K562 (cell line): ENCODE data around the gene FAM227B. TPM values are rescaled to one million over a fixed set of nuclear protein-coding genes. Genes with fewer than 3 reads are reported as not detected.

Experiments used
- ATAC-seq: fragments of 200-7000 bp; cut with Tn5 transposase; 3 replicates; pipeline ENCODE4 v1.9.1; 2020; ENCODE audit warnings: moderate library complexity
- BruUV-seq: library from RNA; stranded (reverse); fragments of 400-500 nt; replicated peaks from 2 replicates; lab custom pipeline; 2021; lab: Mats Ljungman, UMichigan
- CTCF ChIA-PET: fragments of 300-600 bp; formaldehyde crosslinking; extraction: SDS; loops from one replicate; lab custom pipeline; 2021; ENCODE audit warnings: low intra/inter-chr PET ratio; lab: Yijun Ruan, JAX
- POLR2A ChIA-PET: fragments of 300-600, 350-650 bp; sonication (Branson Sonifier 250); formaldehyde crosslinking; extraction: SDS; loops from one replicate; lab custom pipeline; 2021; ENCODE audit warnings: antibody characterized with exemption, inconsistent platforms; lab: Yijun Ruan, JAX
- DNase-seq, 4 experiments: peaks; one replicate each; pipeline versions ENCODE4 v3.0.0 to v3.0.0-alpha.2; 2011 to 2018; ENCODE audit warnings: low spot score in 3 of 4, mixed read lengths in 3 of 4; ENCODE audit errors: extremely low read depth in 1 of 4
- FAIRE-seq: peaks from 2 replicates; lab custom pipeline; 2011; peaks lifted over from hg19 to GRCh38; lab: Jason Lieb, UNC
- H2AFZ ChIP-seq: 2 replicates; pipeline ENCODE4 v1.6.0; 2011; ENCODE audit warnings: low read depth, low read length, control low read depth, inconsistent platforms
- H3K27ac ChIP-seq: fragments of 200-600 bp; 3 replicates; pipeline ENCODE4 v1.8.0; 2011; ENCODE audit warnings: low read depth, mild to moderate bottlenecking, control low read depth, inconsistent platforms, low read length, moderate library complexity, mixed read lengths; ENCODE audit errors: extremely low read depth
- H3K27me3 ChIP-seq, 2 experiments: fragments of 300-600 bp in 1 of 2; 2 replicates in 1 of 2; 3 replicates in 1 of 2; pipeline versions ENCODE4 v1.6.0 to v1.8.0; 2011; ENCODE audit warnings: inconsistent platforms in 2 of 2, low read length in 2 of 2, mild to moderate bottlenecking in 1 of 2, mixed read lengths in 1 of 2, moderate library complexity in 1 of 2; ENCODE audit not compliant: control insufficient read depth in 2 of 2, insufficient read depth in 2 of 2
- H3K36me3 ChIP-seq: fragments of 300-600 bp; 3 replicates; pipeline ENCODE4 v1.8.0; 2011; ENCODE audit warnings: mild to moderate bottlenecking, low read length, inconsistent platforms; ENCODE audit not compliant: control insufficient read depth, insufficient read depth
- H3K4me1 ChIP-seq, 2 experiments: fragments of 200-600 bp in 1 of 2; replicated peaks in 1 of 2; 2 replicates in 1 of 2; 3 replicates in 1 of 2; pipeline versions ENCODE4 v1.5.1 to v1.8.0; 2011; ENCODE audit warnings: inconsistent platforms in 2 of 2, low read length in 2 of 2, mild to moderate bottlenecking in 1 of 2, mixed read lengths in 1 of 2, moderate library complexity in 1 of 2; ENCODE audit not compliant: control insufficient read depth in 2 of 2, insufficient read depth in 2 of 2
- H3K4me2 ChIP-seq: 2 replicates; pipeline ENCODE4 v1.6.1; 2011; ENCODE audit warnings: low read length, control low read depth, inconsistent platforms, mixed read lengths; ENCODE audit not compliant: insufficient read depth
- H3K4me3 ChIP-seq: fragments of 200-600 bp; sonication (generic), shearing (Covaris generic); 2 replicates; pipeline ENCODE4 v1.5.1; 2016; ENCODE audit warnings: control low read depth, inconsistent platforms
- H3K79me2 ChIP-seq: fragments of 200-600 bp; 3 replicates; pipeline ENCODE4 v1.8.0; 2011; ENCODE audit warnings: low read length, inconsistent platforms; ENCODE audit not compliant: control insufficient read depth, insufficient read depth
- H3K9ac ChIP-seq, 2 experiments: 2 replicates each; pipeline versions ENCODE4 v1.6.0 to v1.6.1; 2011; ENCODE audit warnings: low read depth in 2 of 2, low read length in 2 of 2, control low read depth in 1 of 2, inconsistent platforms in 1 of 2, mild to moderate bottlenecking in 1 of 2, mixed read lengths in 1 of 2; ENCODE audit not compliant: insufficient read depth in 1 of 2
- H3K9me1 ChIP-seq: one replicate; pipeline ENCODE4 v1.6.0; 2011; ENCODE audit warnings: inconsistent platforms, mild to moderate bottlenecking, low read length, moderate library complexity; ENCODE audit not compliant: control insufficient read depth, insufficient read depth
- H3K9me3 ChIP-seq: replicated peaks from 2 replicates; pipeline ENCODE4 v1.5.1; 2011; ENCODE audit warnings: low read depth, low read length, inconsistent platforms; ENCODE audit not compliant: control insufficient read depth, insufficient read depth
- H4K20me1 ChIP-seq: replicated peaks from 2 replicates; pipeline ENCODE4 v1.6.1; 2011; ENCODE audit warnings: low read length, inconsistent platforms, mixed read lengths; ENCODE audit not compliant: control insufficient read depth, insufficient read depth
- ARID1B ChIP-seq: fragments of 450-650 bp; IDR thresholded peaks from 2 replicates; pipeline ENCODE4 v1.6.1; 2016; ENCODE audit warnings: antibody characterized with exemption, mild to moderate bottlenecking, inconsistent platforms
- BHLHE40 ChIP-seq: IDR thresholded peaks from 2 replicates; pipeline ENCODE4 v1.6.1; 2011; ENCODE audit warnings: low read length, improper control_type of control experiment
- EHMT2 ChIP-seq: fragments of 450-650 bp; IDR thresholded peaks from 2 replicates; pipeline ENCODE4 v1.6.1; 2018; ENCODE audit warnings: antibody characterized with exemption
- HMG20B ChIP-seq: fragments of 250-450 bp; sonication (Bioruptor Pico); IDR thresholded peaks from 2 replicates; pipeline ENCODE4 v1.5.0; 2021; ENCODE audit warnings: mild to moderate bottlenecking
- PRDM10 ChIP-seq: fragments of 450-650 bp; IDR thresholded peaks from 2 replicates; pipeline ENCODE4 v1.6.1; 2018; ENCODE audit not compliant: partially characterized antibody
- RCOR1 ChIP-seq, 2 experiments: IDR thresholded peaks; 2 replicates each; pipeline ENCODE4 v1.6.1; 2012; ENCODE audit warnings: low read depth in 2 of 2, low read length in 2 of 2, borderline replicate concordance in 1 of 2, improper control_type of control experiment in 1 of 2
- SPI1 ChIP-seq: IDR thresholded peaks from 2 replicates; pipeline ENCODE4 v1.6.1; 2011; ENCODE audit warnings: low read depth, low read length, control low read depth, borderline replicate concordance
- ZNF146 ChIP-seq: IDR thresholded peaks from one replicate; pipeline ENCODE4 v1.6.1; 2018; ENCODE audit warnings: missing compliant biosample characterization; ENCODE audit not compliant: unreplicated experiment
- ZNF277 ChIP-seq: fragments of 250-450 bp; sonication (Bioruptor Pico); IDR thresholded peaks from 2 replicates; pipeline ENCODE4 v1.8.0; 2022; ENCODE audit warnings: inconsistent platforms, mild to moderate bottlenecking, moderate library complexity, borderline replicate concordance
- ZNF395 ChIP-seq: fragments of 200-800 bp; sonication (Bioruptor generic); IDR thresholded peaks from 2 replicates; pipeline ENCODE4 v1.6.1; 2017; ENCODE audit warnings: missing genetic modification characterization, missing compliant biosample characterization
- WGBS: fragments of 100-300 bp; shearing (Covaris generic); methylation state at CpG from one replicate; pipeline ENCODE4 v1.1.6; 2016; ENCODE audit warnings: low coverage, mixed read lengths; ENCODE audit not compliant: insufficient coverage; ENCODE audit errors: missing lambda C conversion rate; 5-methylcytosine and 5-hydroxymethylcytosine counted together
- in situ Hi-C: fragments of 300-500 bp; cut with MboI; formaldehyde crosslinking; loops from 4 replicates; pipeline ENCODE4 v1.15.0; 2018; ENCODE audit warnings: inconsistent platforms, mixed read lengths
- intact Hi-C: fragments of 100-400 bp; cut with micrococcal nuclease; formaldehyde crosslinking; loops from 2 replicates; pipeline ENCODE4 v1.14.2; 2022
- polyA plus RNA-seq, 8 experiments: library from polyadenylated mRNA; depleted of rRNA in 4 of 8; stranded (reverse) in 5 of 8; unstranded in 3 of 8; fragments of >200 nt; fragmentation: Nextera tagmentation in 2 of 8; fragmentation: Illumina TruSeq in 1 of 8; extraction: Ambion mirVana in 2 of 8; extraction: Trizol in 1 of 8; gene quantifications; 2 replicates each; pipeline versions ENCODE4 v1.2.1 to v1.2.3, GENCODE V29; 2011 to 2014; ENCODE audit warnings: inconsistent platforms in 1 of 8, missing spikeins in 1 of 8
- total RNA-seq, 7 experiments: library from RNA; depleted of rRNA in 6 of 7; stranded (reverse); fragments of >200 nt in 6 of 7; fragmentation: Illumina TruSeq in 2 of 7; extraction: Trizol in 2 of 7; gene quantifications; 2 replicates each; pipeline versions ENCODE4 v1.2.1 to v1.2.3, GENCODE V29; 2011 to 2021; ENCODE audit warnings: low replicate concordance in 1 of 7

Gene FAM227B
- total and polyA plus RNA-seq, 9 of the 15 experiments (the other 6 are each of a cell fraction or from before 2014, with no cell fraction given): 5.1 to 12.5 (median 11.2) TPM

- intact Hi-C loops: no loop called here
- WGBS: 4% methylated on average over 2 of the region's 2 CpGs
- no peaks in the 10 kb centered on the region for H3K4me1 ChIP-seq
- CTCF ChIA-PET: no interaction called here
- in situ Hi-C loops: no loop called here
- no peak overlapping the region for H2AFZ ChIP-seq
- TF ChIP-seq HMG20B (CRISPR knock-in tag): no peak
- peak; percentile 96 for TF ChIP-seq SPI1
- TF ChIP-seq ARID1B: 0 out of 2 replicates have a peak, but pooled peaks have one; percentile 40
- no peak for TF ChIP-seq ZNF146 (CRISPR knock-in tag)
- TF ChIP-seq RCOR1 (IDR thresholded peaks at IDR 0.05; ENCODE audit: borderline replicate concordance in 1 of 2, low read depth in 2 of 2, low read length in 2 of 2): 0 out of 4 replicates have a peak, but pooled peaks of 1 of the 2 experiments have one; percentile 12
- TF ChIP-seq, all 486 proteins: peak for 3
- Histone ChIP-seq H3K9ac (no peak overlapping the region), H3K4me3 (no peak overlapping the region), H3K4me2 (no peak overlapping the region), H3K9me3 (no peaks in the 10 kb centered on the region), H3K27ac (no peak overlapping the region), H3K9me1 (no peaks in the 10 kb centered on the region), H3K36me3 (no peaks in the 10 kb centered on the region), H4K20me1 (no peaks in the 10 kb centered on the region), H3K79me2 (no peaks in the 10 kb centered on the region), H3K27me3 (peaks cover 0 to 2% of the 10 kb centered on the region in 2 experiments; a peak in 1 of 5 replicates)
- BruUV-seq: no TSS peak
- no peak for DNase-seq
- no peak for ATAC-seq
- POLR2A ChIA-PET: no interaction called here
- FAIRE-seq: no peak
These were observed 233.1 kb downstream of the FAM227B start for GRCh38 chr15:49387471-49387870.

GRCh38 chr15:49383266-49383665 lies 237.4 kb downstream of the FAM227B start:
- BruUV-seq: no TSS peak
- CTCF ChIA-PET: no interaction called here
- TF ChIP-seq BHLHE40 (no peak), ZNF277 (CRISPR knock-in tag) (no peak), EHMT2 (no peak), PRDM10 (no peak), ZNF395 (no peak)

More at GRCh38 chr15:49383266-49383665, 237.4 kb downstream of the FAM227B start:
- Histone ChIP-seq H3K79me2 (no peaks in the 10 kb centered on the region), H3K9me3 (no peaks in the 10 kb centered on the region), H3K27ac (no peak overlapping the region), H3K4me1 (no peaks in the 10 kb centered on the region), H4K20me1 (no peaks in the 10 kb centered on the region), H3K9me1 (no peaks in the 10 kb centered on the region), H3K4me2 (no peak overlapping the region), H3K9ac (no peak overlapping the region), H2AFZ (no peak overlapping the region), H3K36me3 (no peaks in the 10 kb centered on the region), H3K4me3 (no peak overlapping the region), H3K27me3 (0 out of 5 replicates have a peak, but pooled peaks cover 0 to 3% of the 10 kb centered on the region in 2 experiments)
- ATAC-seq: no peak
- 0% methylated on average over 1 of the region's 1 CpG for WGBS
- intact Hi-C loops (no loop called here), in situ Hi-C loops (no loop called here)
- no peak for FAIRE-seq
- no peak for DNase-seq
- POLR2A ChIA-PET: no interaction called here
